Left forelimb (tissue), 1 donor: ENCODE measurements around the gene TMEM164.

ENCODE experiments used
- DNase-seq: peaks from one replicate; pipeline ENCODE4 v3.0.0-alpha.2; 2018; ENCODE audit warnings: low spot score

Gene TMEM164

DNA sequence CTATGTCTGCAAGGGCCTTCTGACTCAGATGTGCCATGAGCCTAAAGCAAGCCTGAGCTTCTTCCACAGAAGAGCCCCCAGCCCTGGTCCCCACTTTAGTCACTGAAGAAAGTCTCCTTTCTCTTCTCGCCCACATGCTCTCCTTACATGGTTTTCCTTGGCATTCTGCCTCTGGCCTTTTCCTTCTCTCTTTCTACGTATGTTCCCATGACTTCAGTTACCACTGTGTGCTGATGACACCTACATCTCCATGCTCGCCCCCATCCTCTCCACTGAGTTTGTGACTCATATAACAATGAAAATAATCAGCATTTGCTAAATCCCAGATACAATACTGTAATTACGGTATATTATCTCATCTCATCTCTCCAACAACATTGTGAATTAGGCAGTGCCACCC is 165.7 kb downstream of the TMEM164 start:
- no peak for DNase-seq

DNA sequence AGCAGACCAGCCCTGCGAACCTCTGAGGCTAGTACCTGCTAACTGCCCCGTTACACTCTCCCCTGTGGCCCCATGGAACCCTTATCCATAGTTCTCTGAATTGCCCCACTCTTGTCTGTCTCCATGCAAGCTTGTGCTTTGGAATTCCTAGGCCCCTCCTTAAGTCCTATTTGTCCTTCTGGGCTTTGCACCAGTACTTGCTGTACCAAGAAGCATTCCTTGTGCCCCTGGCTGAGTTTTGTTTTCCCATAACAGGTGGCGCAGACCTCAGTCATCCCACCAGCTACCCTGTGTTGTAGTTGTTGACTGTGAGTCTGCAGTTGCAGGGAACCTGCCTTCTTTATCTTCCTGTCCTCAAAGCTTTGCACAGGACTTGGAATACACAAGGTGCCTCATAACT is 167.1 kb downstream of the TMEM164 start:
- no peak for DNase-seq

- DNase-seq, result no peak
Observed at GRCh38 chrX:110171442-110171841, 168.5 kb downstream of the TMEM164 start.

DNA sequence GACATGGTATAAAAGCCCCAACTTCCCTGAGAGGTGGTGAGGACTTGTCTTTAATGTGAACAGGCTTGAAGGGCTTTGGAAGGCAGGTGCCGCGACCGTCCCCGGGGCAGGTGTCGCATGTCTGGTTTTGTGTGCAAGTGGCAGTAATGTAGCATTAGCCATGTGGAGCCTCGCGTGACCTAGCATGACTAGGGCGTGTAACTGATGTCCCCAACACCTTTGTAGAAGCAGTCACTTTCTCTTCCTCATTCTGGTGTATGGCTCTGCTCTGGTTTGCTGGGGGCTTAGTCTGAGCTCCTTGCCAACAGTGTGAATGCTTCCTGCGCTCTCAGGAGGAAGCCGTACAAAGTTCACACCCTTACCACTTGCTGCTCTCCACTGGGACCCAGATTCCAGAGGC is 169.3 kb downstream of the TMEM164 start:
- no peak for DNase-seq

DNA sequence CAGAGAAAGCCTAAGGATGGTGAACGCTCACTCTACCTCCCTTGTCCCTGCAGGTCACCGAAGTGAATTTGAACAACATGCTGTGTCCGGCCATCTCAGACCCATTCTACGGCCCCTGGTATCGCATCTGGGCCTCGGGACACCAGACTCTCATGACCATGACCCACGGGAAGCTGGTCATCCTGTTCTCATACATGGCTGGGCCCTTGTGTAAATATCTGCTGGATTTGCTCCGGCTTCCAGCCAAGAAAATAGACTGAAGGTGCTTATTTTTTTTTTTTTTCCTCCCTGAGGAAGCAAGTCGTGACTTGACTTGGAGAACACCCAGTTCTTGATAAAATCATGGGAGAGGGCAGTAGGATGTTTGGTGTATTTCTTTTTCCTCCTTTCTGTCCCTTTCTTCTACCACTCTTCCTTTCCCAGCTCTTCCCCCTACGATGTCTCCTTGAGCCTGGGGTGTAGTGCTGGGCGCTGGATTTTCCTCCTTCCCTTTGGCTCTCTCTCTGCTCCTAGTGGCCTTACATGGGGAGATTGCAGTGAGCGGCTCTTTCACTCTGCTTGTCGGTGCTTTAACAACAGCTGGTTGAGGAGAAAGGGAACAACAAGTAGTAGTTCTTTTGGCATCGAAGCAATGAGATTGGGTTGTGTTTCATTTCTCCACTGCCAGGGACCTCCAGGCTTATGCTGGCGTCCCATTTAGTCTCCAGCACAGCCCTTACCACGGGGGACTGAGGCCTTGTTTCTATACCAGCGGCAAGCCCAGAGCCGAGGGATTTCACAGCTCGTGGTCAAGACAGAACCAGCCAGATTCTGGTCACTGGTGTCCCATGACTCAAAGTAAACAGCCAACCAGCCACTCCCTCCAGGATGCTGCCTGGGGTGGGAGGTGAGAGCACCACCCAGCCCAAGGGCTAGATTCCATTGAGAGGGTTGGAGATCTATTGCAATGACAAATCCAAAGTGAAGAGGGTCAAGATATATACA is 170.6 kb downstream of the TMEM164 start:
- DNase-seq, result no peak

GRCh38 chrX:110175146-110175545 is 172.2 kb downstream of the TMEM164 start:
- DNase-seq, result no peak

DNA sequence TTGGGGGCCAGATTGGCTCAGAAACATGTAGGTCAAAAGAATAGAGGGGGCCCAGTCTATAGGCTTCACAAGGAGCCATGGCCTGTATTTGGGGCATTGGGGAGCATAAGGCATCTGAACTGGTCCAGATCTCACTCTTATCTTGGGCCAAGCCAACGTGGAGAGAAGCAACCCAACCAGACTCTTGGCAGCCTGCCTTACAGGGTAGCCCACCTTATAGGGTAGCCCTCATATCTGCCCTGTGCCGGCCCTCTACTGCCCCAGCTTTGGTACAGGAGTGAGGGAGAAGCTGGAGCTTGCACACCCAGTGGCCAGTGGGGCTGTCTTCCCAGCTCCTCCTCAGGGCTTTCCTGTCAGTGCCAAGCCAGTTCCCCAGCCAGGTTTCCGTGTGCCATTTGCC is 172.8 kb downstream of the TMEM164 start:
- DNase-seq, result no peak

GRCh38 chrX:110178179-110178865 is 175.4 kb downstream of the TMEM164 start:
- no peak for DNase-seq

DNA sequence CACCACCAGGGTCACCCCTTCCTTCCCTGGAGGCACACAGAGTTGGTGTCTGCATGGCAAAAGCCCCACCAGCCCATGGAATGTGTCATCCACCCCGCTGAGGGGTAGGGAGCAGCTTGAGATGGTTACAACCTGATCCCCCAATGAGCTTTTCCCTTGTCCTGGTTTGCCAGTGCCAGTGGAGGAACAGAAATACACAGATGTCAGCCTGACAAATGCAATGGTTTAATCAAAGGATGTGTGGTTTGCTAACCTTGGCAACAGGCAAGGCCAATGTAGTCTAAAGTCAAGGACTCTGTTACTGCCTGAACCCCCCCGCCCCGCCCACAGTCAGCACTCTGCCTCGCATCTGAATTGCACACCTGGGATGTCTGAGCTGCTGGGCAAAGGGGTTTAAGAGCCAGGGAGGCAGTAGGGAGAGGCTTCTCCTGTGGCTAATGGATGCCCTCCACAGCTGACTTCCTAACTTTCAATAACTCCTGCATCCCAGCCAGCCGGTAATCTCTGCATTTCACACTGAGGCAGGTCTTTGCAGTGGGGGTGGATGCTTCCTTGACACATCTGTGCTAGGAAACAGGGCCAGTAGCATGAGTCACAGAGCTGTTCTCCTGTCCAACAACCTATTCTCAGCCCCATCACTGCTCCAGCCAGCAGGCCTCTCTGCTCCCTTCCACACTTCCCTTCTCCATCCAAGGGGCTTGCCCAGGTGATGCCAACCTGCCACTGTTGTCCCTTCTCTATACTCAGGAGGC is 177.4 kb downstream of the TMEM164 start:
- no peak for DNase-seq

GRCh38 chrX:110180928-110181310 is 178.0 kb downstream of the TMEM164 start:
- no peak for DNase-seq

- DNase-seq, result no peak
Observed at GRCh38 chrX:110181459-110182137, 178.7 kb downstream of the TMEM164 start.

- no peak for DNase-seq
Observed at GRCh38 chrX:110182362-110182761, 179.4 kb downstream of the TMEM164 start.

DNA sequence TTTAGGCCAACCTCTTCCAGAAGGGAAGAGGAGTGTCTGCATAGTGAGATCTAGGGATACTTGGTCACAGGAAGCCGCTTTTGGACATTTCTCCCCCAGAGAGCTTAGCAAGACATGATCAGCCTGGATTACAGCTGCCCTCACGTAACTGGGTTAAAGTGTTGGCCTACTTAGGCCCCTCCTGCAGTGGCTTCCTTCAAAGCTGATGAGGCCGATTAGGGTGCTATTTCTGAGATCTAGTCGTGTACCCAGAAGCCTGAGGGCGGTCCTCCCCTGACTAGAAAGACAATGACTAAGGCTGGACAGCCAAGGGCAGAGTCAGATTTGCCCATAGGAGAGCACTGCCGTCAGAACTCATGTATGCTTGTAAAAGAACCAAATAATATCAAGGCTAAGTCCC is 180.0 kb downstream of the TMEM164 start:
- no peak for DNase-seq

DNA sequence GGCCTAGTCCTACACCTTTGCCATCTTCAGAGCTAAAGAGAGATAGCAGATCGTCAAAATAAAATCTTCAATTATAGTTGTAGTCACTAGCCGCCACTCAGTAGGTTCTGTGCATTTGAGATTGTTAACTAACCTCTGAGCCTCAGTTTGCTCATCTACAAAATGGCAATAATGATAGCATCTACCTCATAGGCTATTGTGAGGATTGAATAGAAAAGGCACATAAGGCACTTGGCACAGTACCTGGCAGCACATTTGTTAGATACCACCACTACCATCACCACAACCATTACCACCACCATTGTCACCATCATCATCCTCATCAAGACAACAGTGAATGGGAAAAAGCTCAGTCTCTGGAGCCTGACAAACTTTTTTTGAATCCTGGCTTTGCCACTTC is 180.4 kb downstream of the TMEM164 start:
- no peak for DNase-seq

DNA sequence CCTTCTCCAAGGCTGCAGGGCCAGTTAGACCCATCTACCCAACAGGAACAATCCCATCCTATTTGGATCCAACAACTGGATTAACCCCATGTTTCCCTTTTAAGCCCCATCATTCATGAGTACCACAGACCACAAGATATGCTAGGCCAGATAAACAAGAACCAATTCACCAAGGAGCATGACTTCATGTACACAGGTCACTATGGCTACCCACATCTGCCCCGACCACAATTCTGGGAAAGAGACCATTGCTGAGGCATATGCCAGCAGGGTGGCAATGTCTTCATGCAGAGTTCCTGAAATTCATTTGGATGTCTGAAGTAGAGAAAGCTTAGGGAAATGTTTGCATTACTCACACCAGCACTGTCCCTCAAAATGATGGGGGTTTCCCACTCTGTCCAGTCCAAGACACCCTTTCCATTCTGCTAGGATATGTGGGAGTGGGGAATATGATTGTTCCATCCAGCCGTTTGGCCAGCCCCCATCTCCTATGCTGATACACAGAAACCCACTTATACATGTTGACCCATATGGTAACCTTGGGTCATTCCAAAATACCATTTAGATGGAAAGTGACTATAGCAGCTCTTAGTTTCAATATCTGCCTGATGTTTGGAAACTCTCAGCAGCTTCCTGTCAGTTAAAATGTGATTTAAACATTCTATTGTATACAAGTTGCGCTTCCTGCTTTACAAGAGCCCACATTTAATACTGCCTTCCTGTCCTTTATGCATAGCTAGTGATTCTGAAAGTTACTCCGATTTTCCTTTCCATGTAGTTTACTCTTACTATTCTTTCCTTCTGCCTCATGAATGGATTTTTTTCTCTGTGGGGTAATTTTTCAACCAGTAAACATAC is 186.0 kb downstream of the TMEM164 start:
- DNase-seq, result no peak

- no peak for DNase-seq
Observed at GRCh38 chrX:110192516-110192915, 189.6 kb downstream of the TMEM164 start.

DNA sequence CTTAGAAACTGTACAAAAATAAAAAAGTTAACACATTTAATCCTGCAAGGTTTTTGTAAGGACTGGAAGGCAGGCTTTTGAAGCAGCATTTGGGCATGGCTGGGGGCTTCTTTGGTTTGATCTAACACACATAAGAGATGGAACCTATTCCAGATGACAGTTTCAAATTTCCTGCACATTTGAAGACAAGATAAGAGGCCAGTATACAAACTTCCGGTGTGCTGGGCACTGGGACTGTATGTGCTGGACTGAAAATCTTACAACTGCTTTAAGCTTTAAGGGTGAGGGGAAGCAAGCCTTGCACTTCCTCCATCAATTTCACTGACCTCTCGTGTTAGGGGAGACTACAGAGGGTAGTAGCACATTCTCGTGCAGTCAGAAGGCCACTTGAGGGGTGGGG is 192.1 kb downstream of the TMEM164 start:
- DNase-seq, result no peak

- DNase-seq, result no peak
Observed at GRCh38 chrX:110201799-110202198, 198.9 kb downstream of the TMEM164 start.

- no peak for DNase-seq
Observed at GRCh38 chrX:110204986-110205385, 202.1 kb downstream of the TMEM164 start.

- DNase-seq, result no peak
Observed at GRCh38 chrX:110208092-110208491, 205.2 kb downstream of the TMEM164 start.
